Activated CD4-positive, alpha-beta T cell treated with anti-CD3 and anti-CD28 coated beads, Interleukin-2, amount 50 U/mL, for 1 hour (primary cell): ENCODE measurements around the gene TRPM2.

Experiments
- DNase-seq: peaks from one replicate; pipeline ENCODE4 v3.0.0-alpha.2; 2020

TRPM2 gene

GRCh38 chr21:44322621-44323325, 30.6 kb upstream of the TRPM2 start:
- no peak for DNase-seq

- no peak for DNase-seq
These were observed 29.8 kb upstream of the TRPM2 start for GRCh38 chr21:44323591-44323990.

- DNase-seq: no peak
These were observed 29.1 kb upstream of the TRPM2 start for GRCh38 chr21:44324106-44324853.

GRCh38 chr21:44324854-44325107, 28.6 kb upstream of the TRPM2 start:
- no peak for DNase-seq

- no peak for DNase-seq
These were observed 27.8 kb upstream of the TRPM2 start for GRCh38 chr21:44325386-44326271.

- DNase-seq: no peak
These were observed 27.2 kb upstream of the TRPM2 start for GRCh38 chr21:44326272-44326647.

- no peak for DNase-seq
These were observed 26.5 kb upstream of the TRPM2 start for GRCh38 chr21:44326716-44327602.

GRCh38 chr21:44327603-44327974, 25.8 kb upstream of the TRPM2 start:
- DNase-seq: no peak

- no peak for DNase-seq
These were observed 25.1 kb upstream of the TRPM2 start for GRCh38 chr21:44328242-44328895.

- no peak for DNase-seq
These were observed 24.1 kb upstream of the TRPM2 start for GRCh38 chr21:44329086-44329889.

GRCh38 chr21:44329971-44330681, 23.3 kb upstream of the TRPM2 start:
- no peak for DNase-seq

- DNase-seq: no peak
These were observed 22.7 kb upstream of the TRPM2 start for GRCh38 chr21:44330698-44331097.

- DNase-seq: no peak
These were observed 22.2 kb upstream of the TRPM2 start for GRCh38 chr21:44331209-44331608.

GRCh38 chr21:44331650-44332307, 21.6 kb upstream of the TRPM2 start:
- no peak for DNase-seq

- DNase-seq: no peak
These were observed 21.0 kb upstream of the TRPM2 start for GRCh38 chr21:44332383-44332782.

GRCh38 chr21:44332965-44333364, 20.5 kb upstream of the TRPM2 start:
- no peak for DNase-seq

GRCh38 chr21:44333509-44334328, 19.7 kb upstream of the TRPM2 start:
- DNase-seq: no peak

- DNase-seq: no peak
These were observed 18.9 kb upstream of the TRPM2 start for GRCh38 chr21:44334329-44335030.
